ENCODE data around the gene GPRC5C.
A peak's percentile ranks its signal among the peaks of the same experiment; 100 is the strongest.

GPRC5C gene

DNA sequence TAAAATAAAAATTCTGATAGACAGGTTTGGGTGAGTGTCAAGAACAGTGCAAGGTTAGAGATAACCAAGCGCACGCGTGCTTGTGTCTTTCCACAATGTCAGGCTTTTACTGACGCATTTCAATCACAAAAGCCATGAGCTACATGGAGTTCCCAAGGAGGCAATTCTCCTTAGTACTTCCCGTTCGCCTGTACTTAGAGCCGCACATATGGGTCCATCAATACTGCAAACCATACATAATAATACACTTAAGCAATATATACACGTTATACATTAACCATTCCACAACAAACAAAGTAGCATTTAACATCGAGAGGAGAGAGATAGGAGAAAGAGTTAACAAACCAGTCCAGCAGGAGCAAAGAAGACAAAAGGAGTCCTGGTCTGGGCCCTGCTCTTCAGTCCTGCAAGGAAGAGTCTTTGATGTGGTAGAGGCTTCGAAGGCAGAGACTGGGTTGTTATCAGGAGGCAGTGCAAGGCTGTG is 11.9 kb upstream of the GPRC5C start:
- Mint-ChIP-seq H3K9me3 (no peaks in the 10 kb centered on the region), H3K4me3 (no peak overlapping the region), H3K27ac (no peak overlapping the region), H3K27me3 (peaks cover 8% of the 10 kb centered on the region), H3K4me1 (peaks cover 7% of the 10 kb centered on the region)
- no peak for DNase-seq
- ATAC-seq, result no peak

DNA sequence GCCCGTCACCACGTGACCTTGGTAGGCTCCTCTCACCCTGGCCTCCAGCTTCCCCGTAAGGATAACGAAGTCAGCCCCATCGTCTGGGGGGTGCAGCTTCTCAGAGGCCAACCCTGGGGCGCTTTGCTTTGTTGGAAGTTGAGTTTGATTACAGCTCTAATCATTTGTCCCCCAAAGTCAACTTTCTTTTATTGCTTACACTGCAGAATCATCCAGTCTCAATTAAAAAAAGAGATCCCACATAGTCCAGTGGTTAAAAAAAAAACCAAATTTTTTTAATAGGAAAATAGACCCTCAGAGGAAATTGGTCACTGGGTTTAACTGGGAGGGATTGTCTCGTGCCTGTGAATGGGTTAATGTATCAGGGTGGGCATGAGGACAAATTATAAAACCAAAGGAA is 7.8 kb upstream of the GPRC5C start:
- Mint-ChIP-seq H3K4me1 (no peaks in the 10 kb centered on the region), H3K27ac (no peak overlapping the region), H3K27me3 (peaks cover 39% of the 10 kb centered on the region), H3K9me3 (no peaks in the 10 kb centered on the region), H3K4me3 (no peak overlapping the region)
- DNase-seq (no peak), ATAC-seq (no peak)

DNA sequence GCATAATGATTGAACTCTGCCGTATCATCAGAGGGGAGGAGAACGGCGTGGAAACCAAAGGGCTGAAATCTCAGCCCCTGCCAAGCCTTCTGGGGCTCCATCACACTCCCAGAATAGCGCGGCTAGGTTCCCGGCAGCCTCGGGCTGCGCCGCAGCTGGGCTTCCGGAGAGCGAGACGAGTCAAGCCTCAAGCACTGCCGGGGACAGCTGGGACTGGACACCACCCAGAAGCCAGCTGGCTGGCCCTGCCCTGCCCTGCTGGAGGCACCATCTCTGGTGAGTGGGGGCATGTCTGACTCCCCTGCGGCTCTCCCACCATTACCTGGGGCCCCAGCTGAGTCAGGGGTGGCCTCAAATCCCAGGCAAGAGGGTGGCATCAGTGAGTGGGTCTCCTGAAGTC is 7.2 kb upstream of the GPRC5C start:
- no peak overlapping the region for H3K27ac Mint-ChIP-seq
- no peak overlapping the region for H3K4me3 Mint-ChIP-seq
- DNase-seq (no peak), ATAC-seq (no peak)
- no peaks in the 10 kb centered on the region for H3K4me1 Mint-ChIP-seq
- no peaks in the 10 kb centered on the region for H3K9me3 Mint-ChIP-seq
- H3K27me3 Mint-ChIP-seq, result peaks cover 44% of the 10 kb centered on the region

DNA sequence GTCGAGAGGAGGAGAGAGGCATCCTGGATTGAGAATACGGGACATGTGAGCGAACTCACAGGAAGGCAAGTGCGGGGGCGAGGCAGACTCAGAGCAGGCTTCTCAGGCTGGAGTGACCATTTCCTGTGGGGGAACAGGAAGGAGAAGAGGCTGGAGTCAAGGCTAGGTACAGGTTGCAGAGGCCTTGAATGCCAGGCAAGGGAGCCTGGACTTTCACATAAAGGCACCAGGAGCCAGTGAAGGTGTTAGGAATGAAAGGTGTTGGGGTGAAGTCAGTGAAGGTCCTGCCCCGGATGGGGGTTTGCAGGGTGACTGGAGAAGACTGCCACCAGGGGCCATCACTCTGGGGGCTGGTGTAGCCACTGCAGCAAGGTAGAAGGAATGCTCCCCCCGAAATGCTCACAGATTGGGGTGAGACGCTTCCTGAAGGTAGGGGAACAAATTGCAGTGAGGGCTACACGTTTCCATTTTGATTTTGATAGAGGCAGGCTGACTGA is 5.3 kb upstream of the GPRC5C start:
- ATAC-seq (no peak), DNase-seq (no peak)
- Mint-ChIP-seq H3K27ac (no peak overlapping the region), H3K27me3 (peaks cover 64% of the 10 kb centered on the region), H3K9me3 (no peaks in the 10 kb centered on the region), H3K4me1 (peaks cover 16% of the 10 kb centered on the region), H3K4me3 (no peak overlapping the region)

DNA sequence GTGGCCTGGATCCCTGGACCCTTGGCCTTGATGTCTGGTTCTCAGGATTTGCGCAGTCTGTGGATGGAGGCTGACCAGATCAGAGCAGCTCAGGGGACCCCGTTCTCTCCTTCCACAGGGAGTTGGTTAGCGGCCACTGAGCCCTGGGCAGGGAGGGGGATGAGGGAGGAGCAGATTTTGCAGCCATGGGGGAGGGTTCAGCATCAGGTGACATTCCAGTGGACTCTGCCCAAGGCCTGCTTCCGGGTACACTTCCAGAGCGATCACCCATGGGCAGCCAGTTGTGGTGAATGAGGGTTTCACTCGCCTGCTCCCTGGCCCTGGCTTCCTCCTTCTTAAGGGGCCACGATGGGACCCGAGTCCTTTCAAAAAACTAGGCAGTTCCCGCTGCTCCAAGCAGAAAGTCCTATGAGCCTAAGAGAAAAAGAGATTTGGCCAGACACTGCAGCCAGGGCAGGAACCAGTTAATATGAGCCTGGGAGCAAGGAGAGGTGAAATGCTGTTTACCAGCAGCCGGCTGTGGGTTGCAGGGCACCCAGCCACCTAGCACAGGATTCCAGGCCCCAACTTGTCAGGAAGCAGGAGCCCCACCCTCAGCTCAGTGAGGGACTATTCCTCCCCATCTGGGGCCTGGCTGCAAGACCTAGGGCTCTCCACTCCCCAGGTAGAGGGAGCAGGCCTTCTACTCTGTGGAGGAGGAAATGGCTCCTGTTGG is 4.7 kb upstream of the GPRC5C start:
- ATAC-seq (no peak), DNase-seq (no peak)
- H3K4me1 Mint-ChIP-seq, result peaks cover 20% of the 10 kb centered on the region
- peaks cover 69% of the 10 kb centered on the region for H3K27me3 Mint-ChIP-seq
- H3K27ac Mint-ChIP-seq, result no peak overlapping the region
- no peak overlapping the region for H3K4me3 Mint-ChIP-seq
- no peaks in the 10 kb centered on the region for H3K9me3 Mint-ChIP-seq

DNA sequence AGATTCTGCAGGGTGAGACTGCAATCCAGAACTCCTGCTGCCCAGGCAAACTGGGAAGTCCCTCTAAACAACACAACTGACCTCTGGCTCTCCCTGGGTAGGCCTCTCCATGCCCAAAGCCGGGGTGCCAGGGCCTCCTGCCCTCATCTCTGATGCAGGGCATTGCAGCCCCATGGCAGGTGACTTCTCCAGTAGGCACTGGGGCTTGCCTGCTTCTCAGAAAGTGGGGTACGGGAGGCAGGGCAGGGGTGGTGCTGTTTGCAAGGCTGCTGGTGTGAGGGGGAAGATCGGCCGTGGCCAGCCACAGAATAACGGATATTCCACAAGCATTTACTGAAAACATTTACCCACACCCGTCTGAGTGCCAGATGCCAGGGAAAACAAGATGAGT is 4.1 kb upstream of the GPRC5C start:
- ATAC-seq (no peak), DNase-seq (no peak)
- H3K4me1 Mint-ChIP-seq, result peaks cover 22% of the 10 kb centered on the region
- H3K27me3 Mint-ChIP-seq, result peaks cover 66% of the 10 kb centered on the region
- no peak overlapping the region for H3K27ac Mint-ChIP-seq
- H3K9me3 Mint-ChIP-seq, result no peaks in the 10 kb centered on the region
- no peak overlapping the region for H3K4me3 Mint-ChIP-seq

DNA sequence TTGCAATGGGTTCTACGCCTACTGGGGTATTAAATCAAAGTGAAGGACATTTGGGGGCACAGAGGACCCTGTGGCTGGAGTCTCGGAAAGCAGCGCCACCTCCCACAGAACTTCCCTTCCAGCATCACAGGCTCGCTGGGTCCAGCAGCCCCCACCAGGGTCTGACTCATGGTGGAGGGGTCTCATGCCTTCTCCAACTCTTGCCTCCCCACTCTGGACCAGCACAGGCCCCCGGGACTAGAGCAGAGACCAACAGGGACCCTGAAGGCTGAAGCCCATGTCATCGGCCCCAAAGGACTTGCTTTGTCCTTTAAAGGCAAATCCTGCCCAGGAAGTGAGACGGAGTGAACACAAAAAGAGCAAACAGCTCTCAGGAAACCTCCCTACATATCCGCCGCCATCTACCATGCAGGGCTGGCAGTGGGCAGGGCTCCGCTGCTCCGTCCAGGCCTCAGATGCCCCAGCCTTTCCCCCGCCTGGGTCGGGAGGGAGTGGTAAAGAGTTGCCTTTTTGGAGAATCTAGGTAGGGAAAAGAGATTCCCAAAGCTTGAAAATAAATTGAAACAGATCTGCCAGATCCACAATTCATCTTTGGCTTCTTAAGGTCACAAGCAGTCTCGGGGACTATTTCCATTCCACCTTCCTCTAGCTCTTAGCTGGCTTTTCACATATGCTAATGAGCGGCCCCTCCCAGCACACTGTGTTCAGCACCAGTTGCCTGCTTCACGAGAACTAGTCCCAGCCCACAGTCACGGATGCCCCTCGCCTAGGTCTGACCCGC is 2.1 kb upstream of the GPRC5C start:
- no peak overlapping the region for H3K27ac Mint-ChIP-seq
- peak overlapping the region; percentile 68 to 83 for H3K4me3 Mint-ChIP-seq

DNA sequence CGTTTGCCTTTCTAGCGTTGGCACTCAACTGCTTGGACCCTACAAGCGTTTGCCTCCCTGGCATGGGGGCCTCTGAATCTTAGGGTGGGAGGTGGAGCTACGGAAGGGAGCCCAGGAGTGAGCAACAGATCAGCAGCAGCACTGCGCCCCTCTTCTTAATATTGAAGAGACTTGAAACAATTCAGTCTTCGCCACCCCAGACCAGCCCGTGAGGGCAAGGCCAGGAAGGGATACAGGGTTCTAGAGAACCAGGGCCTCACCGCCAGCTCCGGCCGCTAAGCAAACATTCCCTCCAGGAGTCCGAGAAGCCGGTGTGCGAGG is 1.5 kb upstream of the GPRC5C start:
- Mint-ChIP-seq H3K27ac (no peak overlapping the region), H3K4me1 (peaks cover 26% of the 10 kb centered on the region), H3K27me3 (peaks cover 90% of the 10 kb centered on the region)

More for the DNA sequence above, 2.1 kb upstream of the GPRC5C start:
- H3K9me3 Mint-ChIP-seq, result no peaks in the 10 kb centered on the region
- ATAC-seq, result no peak
- H3K4me1 Mint-ChIP-seq, result peaks cover 26% of the 10 kb centered on the region
- peaks cover 85% of the 10 kb centered on the region for H3K27me3 Mint-ChIP-seq
- no peak for DNase-seq

DNA sequence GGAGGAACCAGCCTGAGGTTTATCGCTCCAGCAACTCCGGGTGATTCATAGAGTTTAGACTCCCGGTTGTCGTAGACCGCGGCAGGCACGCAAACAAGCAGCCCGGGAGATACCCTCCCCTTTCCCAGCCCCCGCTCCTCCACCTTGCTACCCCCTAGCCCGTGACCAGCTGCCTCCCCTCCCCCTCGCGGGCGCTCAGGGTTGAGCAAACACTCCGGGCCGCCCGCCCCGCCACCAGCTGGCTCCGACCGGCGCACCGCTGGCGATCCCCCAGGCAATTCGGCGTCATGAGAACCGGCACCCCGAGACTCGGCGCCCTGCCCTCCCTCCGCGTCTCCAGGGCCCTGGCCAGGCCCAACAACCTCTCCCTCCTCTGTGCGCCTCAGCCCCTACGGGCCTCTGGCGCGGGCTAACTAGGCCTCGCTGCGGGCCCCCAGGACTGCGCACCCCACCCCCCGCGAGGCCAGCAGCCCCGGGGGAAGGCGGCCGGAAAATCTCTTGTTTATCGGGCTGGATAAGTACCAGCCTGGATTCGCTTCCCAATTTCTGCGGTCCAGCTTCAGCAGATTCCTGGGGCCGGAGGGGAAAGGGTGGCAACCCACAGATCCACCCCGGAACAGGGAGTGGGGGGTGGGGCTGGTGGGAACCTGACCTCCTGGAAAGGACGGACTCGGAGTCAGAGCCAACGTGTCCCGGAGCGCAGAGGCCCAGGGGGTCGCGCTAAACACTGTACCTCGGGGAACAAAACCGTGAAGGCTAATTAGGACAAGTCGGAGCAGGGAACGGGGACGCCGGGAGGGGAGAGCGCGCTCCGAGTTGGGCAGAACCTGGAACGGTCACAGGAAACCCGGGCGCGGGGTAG is 951 bp upstream of the GPRC5C start:
- H3K9me3 Mint-ChIP-seq, result no peaks in the 10 kb centered on the region
- H3K27ac Mint-ChIP-seq, result peak overlapping the region; percentile 46 to 80
- ATAC-seq (peak; percentile 41), DNase-seq (peak in 1 of 2 donors; percentile 33)
- peak overlapping the region; percentile 68 to 83 for H3K4me3 Mint-ChIP-seq
- H3K27me3 Mint-ChIP-seq, result peaks cover 91% of the 10 kb centered on the region
- H3K4me1 Mint-ChIP-seq, result peaks cover 26% of the 10 kb centered on the region

More for the DNA sequence above, 1.5 kb upstream of the GPRC5C start:
- DNase-seq (no peak), ATAC-seq (peak; percentile 21)
- Mint-ChIP-seq H3K4me3 (peak overlapping the region; percentile 68 to 83), H3K9me3 (no peaks in the 10 kb centered on the region)

DNA sequence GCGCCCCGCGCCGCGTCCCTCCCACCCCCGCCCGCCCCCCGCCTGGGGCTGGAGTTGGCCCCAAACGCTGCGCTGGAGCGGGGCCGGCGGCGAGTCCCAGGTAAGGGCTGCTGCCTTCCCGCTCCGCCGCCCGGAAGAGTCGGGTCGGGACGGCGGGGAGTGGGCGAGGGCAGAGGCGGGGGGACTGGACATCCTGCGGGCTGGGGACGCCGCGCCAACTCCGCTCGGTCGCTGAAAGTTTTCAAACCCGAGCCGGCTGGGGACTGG is 469 bp downstream of the GPRC5C start:
- no peaks in the 10 kb centered on the region for H3K9me3 Mint-ChIP-seq
- ATAC-seq, result no peak
- no peak overlapping the region for H3K27ac Mint-ChIP-seq
- DNase-seq, result no peak
- H3K4me1 Mint-ChIP-seq, result peaks cover 26% of the 10 kb centered on the region
- peaks cover 90% of the 10 kb centered on the region for H3K27me3 Mint-ChIP-seq
- H3K4me3 Mint-ChIP-seq, result peak overlapping the region in 1 of 2 donors; percentile 63

DNA sequence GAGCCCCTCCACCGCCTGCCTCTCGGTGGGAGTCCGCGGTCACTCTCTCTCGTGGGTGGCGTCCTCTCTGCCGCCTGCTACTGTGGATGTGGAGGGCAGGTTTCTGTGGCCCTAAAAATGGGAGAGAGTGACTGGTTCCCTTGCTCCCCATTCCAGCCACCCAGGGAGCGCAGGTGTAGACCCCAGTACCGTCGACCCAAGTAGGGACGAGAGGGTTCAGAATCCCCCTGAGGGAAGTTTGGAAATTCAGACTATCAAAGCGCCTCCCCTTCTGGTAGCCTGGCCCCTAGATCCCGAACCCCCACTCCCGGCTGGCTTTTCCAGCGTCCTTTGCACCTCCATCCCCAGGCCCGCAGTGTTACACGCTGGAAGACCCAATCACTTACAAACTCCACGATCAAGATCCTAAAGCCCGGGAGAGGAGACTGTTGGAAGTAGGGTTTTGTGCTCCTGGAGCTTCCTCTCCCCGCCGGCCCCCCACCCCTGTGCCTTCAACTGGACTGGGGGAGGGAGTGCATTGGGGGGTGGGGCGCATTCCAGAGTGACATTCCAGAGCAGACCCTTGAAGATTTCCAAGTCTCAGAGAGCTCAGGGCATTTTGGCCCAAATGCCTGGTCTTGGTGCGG is 991 bp downstream of the GPRC5C start:
- H3K27ac Mint-ChIP-seq, result no peak overlapping the region
- H3K4me3 Mint-ChIP-seq, result peak overlapping the region; percentile 42 to 63
- DNase-seq, result no peak
- peaks cover 85% of the 10 kb centered on the region for H3K27me3 Mint-ChIP-seq
- H3K4me1 Mint-ChIP-seq, result peaks cover 26% of the 10 kb centered on the region
- no peak for ATAC-seq
- H3K9me3 Mint-ChIP-seq, result peaks cover 0 to 3% of the 10 kb centered on the region in 2 donors

DNA sequence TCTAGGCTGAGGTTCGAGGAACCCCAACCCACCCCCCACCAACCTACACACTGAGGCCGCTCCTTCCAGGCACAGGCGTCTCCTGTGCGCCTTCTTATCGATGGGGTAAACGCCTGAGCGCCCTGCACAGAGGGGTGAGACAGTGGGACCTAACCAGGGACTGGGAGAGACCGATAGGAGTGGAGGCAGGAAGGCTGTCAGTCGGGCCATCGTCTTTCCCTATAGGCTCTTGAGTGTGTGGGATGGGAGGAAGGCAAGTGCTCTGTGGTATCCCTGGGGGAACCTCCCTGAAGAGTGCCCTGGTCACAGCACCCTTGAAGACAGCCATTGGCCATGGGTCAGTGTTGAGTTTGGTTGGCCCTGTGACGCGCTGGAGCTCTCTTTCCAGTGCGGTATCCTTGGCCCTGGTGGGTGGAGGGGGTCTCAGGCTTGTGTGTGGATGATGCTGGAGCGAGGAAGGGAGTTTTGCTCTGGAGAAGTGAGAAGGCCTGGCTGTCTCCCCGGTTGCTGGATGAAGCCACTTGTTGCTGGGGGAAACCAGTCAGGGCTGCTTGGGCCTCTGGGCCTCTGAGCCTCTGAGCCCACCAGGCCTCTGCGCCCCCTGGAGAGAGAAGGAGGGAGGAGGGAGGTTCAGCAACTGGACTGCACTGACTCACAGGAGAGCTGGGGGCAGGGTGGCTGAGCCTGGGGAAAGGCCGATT is 1.7 kb downstream of the GPRC5C start:
- ATAC-seq (no peak), DNase-seq (no peak)
- peaks cover 78% of the 10 kb centered on the region for H3K27me3 Mint-ChIP-seq
- H3K9me3 Mint-ChIP-seq, result peaks cover 1 to 7% of the 10 kb centered on the region in 2 donors
- peaks cover 26% of the 10 kb centered on the region for H3K4me1 Mint-ChIP-seq
- no peak overlapping the region for H3K4me3 Mint-ChIP-seq
- no peak overlapping the region for H3K27ac Mint-ChIP-seq

DNA sequence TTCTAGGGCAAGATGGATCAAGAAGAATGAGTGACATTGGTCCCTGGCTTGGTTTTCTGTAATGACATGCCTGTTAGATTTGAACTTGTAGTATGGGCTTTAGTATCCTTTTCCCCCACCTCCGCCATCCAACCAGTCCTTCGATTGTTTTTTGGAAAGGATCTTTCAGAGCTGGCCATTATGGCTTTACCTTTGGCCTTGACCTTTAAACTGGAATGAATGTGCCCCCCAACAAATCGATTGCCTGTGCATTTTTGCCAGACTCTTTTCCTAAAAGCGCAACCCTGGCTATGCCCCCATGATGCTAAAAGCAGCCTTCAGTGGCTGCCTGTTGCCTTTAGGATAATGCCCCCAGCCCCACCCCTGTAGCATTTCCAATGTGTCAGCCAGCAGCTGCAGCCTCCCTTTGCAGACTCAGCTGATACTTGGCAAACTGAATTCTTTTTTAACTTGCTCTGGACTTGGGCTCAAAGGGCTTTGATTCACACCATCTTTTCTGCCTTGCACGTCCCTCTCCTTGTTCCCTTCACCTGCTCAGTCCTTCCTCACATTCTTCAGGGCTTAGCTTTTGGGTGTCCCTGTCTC is 4.0 kb downstream of the GPRC5C start:
- no peak for DNase-seq
- no peak overlapping the region for H3K27ac Mint-ChIP-seq
- H3K4me3 Mint-ChIP-seq, result no peak overlapping the region
- H3K27me3 Mint-ChIP-seq, result peaks cover 57% of the 10 kb centered on the region
- peaks cover 24% of the 10 kb centered on the region for H3K4me1 Mint-ChIP-seq
- peaks cover 13 to 14% of the 10 kb centered on the region in 2 donors for H3K9me3 Mint-ChIP-seq
- no peak for ATAC-seq

DNA sequence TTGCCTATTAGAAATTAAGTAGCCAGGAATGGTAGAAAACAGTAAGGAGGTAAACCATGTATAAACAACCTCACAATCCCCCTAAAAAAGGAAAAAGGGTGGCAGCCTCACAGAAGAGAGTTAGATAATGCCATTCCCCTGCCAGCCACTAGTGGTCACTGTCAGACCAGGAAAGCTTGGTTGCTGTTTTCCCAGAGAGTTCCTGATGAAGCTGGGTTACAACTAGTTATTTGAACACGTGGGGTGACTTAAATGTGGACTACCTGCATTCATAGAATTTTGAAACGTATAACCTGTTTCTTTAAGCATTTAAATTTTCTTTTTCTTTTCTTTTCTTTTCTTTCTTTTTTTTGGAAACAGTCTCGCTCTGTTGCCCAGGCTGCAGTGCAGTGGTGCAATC is 5.8 kb downstream of the GPRC5C start:
- no peak for DNase-seq
- no peak for ATAC-seq
- Mint-ChIP-seq H3K9me3 (peaks cover 13 to 14% of the 10 kb centered on the region in 2 donors), H3K4me3 (no peak overlapping the region), H3K27ac (no peak overlapping the region), H3K4me1 (peaks cover 13% of the 10 kb centered on the region), H3K27me3 (peaks cover 49% of the 10 kb centered on the region)

All from stimulated activated naive CD8-positive, alpha-beta T cell treated with anti-CD3 and anti-CD28 coated beads, Interleukin-15, amount 100 ng/mL, for 72 hours (primary cell).